IgD-negative memory B cell (primary cell): ENCODE data around the gene HSPBP1. TPM values are rescaled to one million over a fixed set of nuclear protein-coding genes. Genes with fewer than 3 reads are reported as not detected.

Source experiments
- H3K27ac Mint-ChIP-seq, 3 donors: one replicate each; pipeline ENCODE4 v1.8.0; 2020 to 2022; ENCODE audit warnings: mild to moderate bottlenecking in 3 of 3, mixed read lengths in 3 of 3, moderate library complexity in 1 of 3
- H3K27me3 Mint-ChIP-seq: one replicate; pipeline ENCODE4 v1.8.0; 2021; ENCODE audit warnings: mixed read lengths
- H3K36me3 Mint-ChIP-seq: one replicate; pipeline ENCODE4 v1.8.0; 2020; ENCODE audit warnings: mild to moderate bottlenecking, mixed read lengths
- H3K4me1 Mint-ChIP-seq, 3 donors: one replicate each; pipeline ENCODE4 v1.8.0; 2020 to 2022; ENCODE audit warnings: mixed read lengths in 3 of 3, mild to moderate bottlenecking in 1 of 3
- H3K4me3 Mint-ChIP-seq, 4 donors: one replicate each; pipeline ENCODE4 v1.8.0; 2020 to 2022; ENCODE audit warnings: mild to moderate bottlenecking in 4 of 4, mixed read lengths in 4 of 4, moderate library complexity in 3 of 4
- H3K9me3 Mint-ChIP-seq, 3 donors: one replicate each; pipeline ENCODE4 v1.8.0; 2020 to 2021; ENCODE audit warnings: mixed read lengths in 3 of 3, mild to moderate bottlenecking in 1 of 3
- polyA plus RNA-seq: library from polyadenylated mRNA; unstranded; fragments of 300-500 nt; fragmentation: Illumina TruSeq; gene quantifications from one replicate; pipeline ENCODE4 v1.2.3, GENCODE V29; 2021

HSPBP1 gene
- polyA plus RNA-seq, 1 donor from 2014 or later = 34.1 TPM

- H3K4me1 Mint-ChIP-seq = peaks cover 0 to 2% (median 0%) of the 10 kb centered on the region in 3 donors
Observed at GRCh38 chr19:55311397-55311796, 31.5 kb upstream of the HSPBP1 start.

GRCh38 chr19:55310498-55310897 lies 30.6 kb upstream of the HSPBP1 start:
- peaks cover 0 to 2% (median under 1%) of the 10 kb centered on the region in 3 donors for H3K4me1 Mint-ChIP-seq
- no peak overlapping the region for H3K4me3 Mint-ChIP-seq
- no peaks in the 10 kb centered on the region for H3K9me3 Mint-ChIP-seq
- peak overlapping the region in 1 of 3 donors; percentile 88 for H3K27ac Mint-ChIP-seq
- H3K27me3 Mint-ChIP-seq = peaks cover 1% of the 10 kb centered on the region
- H3K36me3 Mint-ChIP-seq = no peaks in the 10 kb centered on the region

More at GRCh38 chr19:55311397-55311796, 31.5 kb upstream of the HSPBP1 start:
- Mint-ChIP-seq H3K9me3 (no peaks in the 10 kb centered on the region), H3K4me3 (no peak overlapping the region), H3K36me3 (no peaks in the 10 kb centered on the region), H3K27ac (no peak overlapping the region), H3K27me3 (peaks cover 1% of the 10 kb centered on the region)

GRCh38 chr19:55309448-55309847 lies 29.5 kb upstream of the HSPBP1 start:
- peaks cover 2 to 4% (median 3%) of the 10 kb centered on the region in 3 donors for H3K4me1 Mint-ChIP-seq

GRCh38 chr19:55308281-55308680 lies 28.4 kb upstream of the HSPBP1 start:
- H3K36me3 Mint-ChIP-seq = no peaks in the 10 kb centered on the region
- peaks cover 1% of the 10 kb centered on the region for H3K27me3 Mint-ChIP-seq
- peaks cover 2 to 4% (median 3%) of the 10 kb centered on the region in 3 donors for H3K4me1 Mint-ChIP-seq
- no peak overlapping the region for H3K4me3 Mint-ChIP-seq
- H3K27ac Mint-ChIP-seq = no peak overlapping the region
- peaks cover 0 to 2% (median 0%) of the 10 kb centered on the region in 3 donors for H3K9me3 Mint-ChIP-seq

More at GRCh38 chr19:55309448-55309847, 29.5 kb upstream of the HSPBP1 start:
- Mint-ChIP-seq H3K9me3 (peaks cover 0 to 2% (median 0%) of the 10 kb centered on the region in 3 donors), H3K4me3 (no peak overlapping the region), H3K36me3 (no peaks in the 10 kb centered on the region), H3K27me3 (peaks cover 1% of the 10 kb centered on the region), H3K27ac (no peak overlapping the region)

- peak overlapping the region in 1 of 4 donors; percentile 34 for H3K4me3 Mint-ChIP-seq
- peaks cover 6 to 8% (median 6%) of the 10 kb centered on the region in 3 donors for H3K4me1 Mint-ChIP-seq
- peaks cover 2% of the 10 kb centered on the region for H3K27me3 Mint-ChIP-seq
- no peak overlapping the region for H3K27ac Mint-ChIP-seq
- no peaks in the 10 kb centered on the region for H3K36me3 Mint-ChIP-seq
- peaks cover 0 to 2% (median 0%) of the 10 kb centered on the region in 3 donors for H3K9me3 Mint-ChIP-seq
Observed at GRCh38 chr19:55306712-55307111, 26.8 kb upstream of the HSPBP1 start.

- Mint-ChIP-seq H3K4me1 (peaks cover 8% of the 10 kb centered on the region in 3 donors), H3K27ac (peak overlapping the region in 2 of 3 donors; percentile 65 to 66), H3K27me3 (peaks cover 3% of the 10 kb centered on the region), H3K9me3 (peaks cover 0 to 2% (median 0%) of the 10 kb centered on the region in 3 donors), H3K36me3 (no peaks in the 10 kb centered on the region), H3K4me3 (no peak overlapping the region)
Observed at GRCh38 chr19:55305983-55306562, 26.2 kb upstream of the HSPBP1 start.

GRCh38 chr19:55305491-55305890 lies 25.6 kb upstream of the HSPBP1 start:
- Mint-ChIP-seq H3K4me1 (peaks cover 8% of the 10 kb centered on the region in 3 donors), H3K9me3 (peaks cover 0 to 2% (median 0%) of the 10 kb centered on the region in 3 donors), H3K27me3 (peaks cover 3% of the 10 kb centered on the region), H3K27ac (peak overlapping the region in 2 of 3 donors; percentile 65 to 66), H3K4me3 (peak overlapping the region in 3 of 4 donors; percentile 46 to 68 (median 55)), H3K36me3 (no peaks in the 10 kb centered on the region)

- Mint-ChIP-seq H3K27me3 (peaks cover 3% of the 10 kb centered on the region), H3K4me3 (peak overlapping the region in 1 of 4 donors; percentile 46), H3K36me3 (no peaks in the 10 kb centered on the region)
Observed at GRCh38 chr19:55304980-55305379, 25.1 kb upstream of the HSPBP1 start.

GRCh38 chr19:55304279-55304978 lies 24.5 kb upstream of the HSPBP1 start:
- H3K4me1 Mint-ChIP-seq = peaks cover 7 to 8% (median 8%) of the 10 kb centered on the region in 3 donors
- peaks cover 0 to 2% (median 0%) of the 10 kb centered on the region in 3 donors for H3K9me3 Mint-ChIP-seq
- peaks cover 3% of the 10 kb centered on the region for H3K27me3 Mint-ChIP-seq
- no peak overlapping the region for H3K27ac Mint-ChIP-seq
- no peak overlapping the region for H3K4me3 Mint-ChIP-seq
- no peaks in the 10 kb centered on the region for H3K36me3 Mint-ChIP-seq

More at GRCh38 chr19:55304980-55305379, 25.1 kb upstream of the HSPBP1 start:
- Mint-ChIP-seq H3K4me1 (peaks cover 7 to 8% (median 8%) of the 10 kb centered on the region in 3 donors), H3K9me3 (peaks cover 0 to 2% (median 0%) of the 10 kb centered on the region in 3 donors), H3K27ac (peak overlapping the region in 1 of 3 donors; percentile 66)

GRCh38 chr19:55303477-55303876 lies 23.6 kb upstream of the HSPBP1 start:
- no peaks in the 10 kb centered on the region for H3K36me3 Mint-ChIP-seq
- H3K27me3 Mint-ChIP-seq = peaks cover 3% of the 10 kb centered on the region
- H3K4me1 Mint-ChIP-seq = peaks cover 8 to 11% (median 9%) of the 10 kb centered on the region in 3 donors
- peaks cover 0 to 2% (median 0%) of the 10 kb centered on the region in 3 donors for H3K9me3 Mint-ChIP-seq
- H3K4me3 Mint-ChIP-seq = peak overlapping the region in 1 of 4 donors; percentile 38
- no peak overlapping the region for H3K27ac Mint-ChIP-seq

- Mint-ChIP-seq H3K27ac (peak overlapping the region in 2 of 3 donors; percentile 85 to 92), H3K27me3 (peaks cover 3% of the 10 kb centered on the region), H3K4me3 (peak overlapping the region; percentile 73 to 90 (median 84)), H3K36me3 (no peaks in the 10 kb centered on the region), H3K9me3 (peaks cover 0 to 2% (median 0%) of the 10 kb centered on the region in 3 donors), H3K4me1 (peaks cover 8 to 13% (median 9%) of the 10 kb centered on the region in 3 donors)
Observed at GRCh38 chr19:55302318-55302703, 22.4 kb upstream of the HSPBP1 start.

- peaks cover 0 to 2% (median 0%) of the 10 kb centered on the region in 3 donors for H3K9me3 Mint-ChIP-seq
- peaks cover 3% of the 10 kb centered on the region for H3K27me3 Mint-ChIP-seq
- H3K27ac Mint-ChIP-seq = peak overlapping the region; percentile 29 to 92 (median 85)
- H3K4me1 Mint-ChIP-seq = peaks cover 8 to 13% (median 9%) of the 10 kb centered on the region in 3 donors
- no peaks in the 10 kb centered on the region for H3K36me3 Mint-ChIP-seq
- peak overlapping the region; percentile 73 to 90 (median 84) for H3K4me3 Mint-ChIP-seq
Observed at GRCh38 chr19:55301459-55302317, 21.8 kb upstream of the HSPBP1 start.

- peaks cover 3% of the 10 kb centered on the region for H3K27me3 Mint-ChIP-seq
- H3K36me3 Mint-ChIP-seq = no peaks in the 10 kb centered on the region
- peak overlapping the region; percentile 3 to 90 (median 60) for H3K4me3 Mint-ChIP-seq
- no peak overlapping the region for H3K27ac Mint-ChIP-seq
- peaks cover 0 to 2% (median 0%) of the 10 kb centered on the region in 3 donors for H3K9me3 Mint-ChIP-seq
- peaks cover 8 to 13% (median 9%) of the 10 kb centered on the region in 3 donors for H3K4me1 Mint-ChIP-seq
Observed at GRCh38 chr19:55300886-55301458, 21.1 kb upstream of the HSPBP1 start.

GRCh38 chr19:55299991-55300390 lies 20.1 kb upstream of the HSPBP1 start:
- Mint-ChIP-seq H3K27ac (no peak overlapping the region), H3K36me3 (no peaks in the 10 kb centered on the region), H3K9me3 (no peaks in the 10 kb centered on the region), H3K4me1 (peaks cover 4 to 12% (median 7%) of the 10 kb centered on the region in 3 donors), H3K27me3 (peaks cover 3% of the 10 kb centered on the region), H3K4me3 (peak overlapping the region in 1 of 4 donors; percentile 27)
